Natural killer cell (primary cell): Measurements from ENCODE around the gene RAPGEF5. TPM values are rescaled to one million over a fixed set of nuclear protein-coding genes. Genes with fewer than 3 reads are reported as not detected.
A peak's percentile ranks its signal among the peaks of the same experiment; 100 is the strongest.

Source experiments
- ATAC-seq, 3 donors: fragments of 150-1000 bp in 2 of 3; fragments of 200-7000 bp in 1 of 3; cut with Tn5 transposase; 1 replicate in 1 of 3; 2 replicates in 2 of 3; pipeline ENCODE4 v1.10.0; 2021; ENCODE audit warnings: mild to moderate bottlenecking in 2 of 3, moderate library complexity in 2 of 3
- DNase-seq, 2 donors: peaks; one replicate each; pipeline versions ENCODE4 v3.0.0 to v3.0.0-alpha.2; 2013 to 2021; ENCODE audit warnings: mixed read lengths in 1 of 2
- H3K27ac ChIP-seq: one replicate; pipeline ENCODE4 v1.5.1; 2013; ENCODE audit warnings: mild to moderate bottlenecking, low read length
- H3K27me3 ChIP-seq: one replicate; pipeline ENCODE4 v1.6.1; 2013; ENCODE audit warnings: low read length; ENCODE audit not compliant: control insufficient read depth, insufficient read depth
- H3K36me3 ChIP-seq: one replicate; pipeline ENCODE4 v1.6.1; 2013; ENCODE audit warnings: low read length; ENCODE audit not compliant: control insufficient read depth, insufficient read depth
- H3K4me1 ChIP-seq: one replicate; pipeline ENCODE4 v1.6.1; 2013; ENCODE audit warnings: low read length; ENCODE audit not compliant: control insufficient read depth, insufficient read depth
- H3K4me3 ChIP-seq: one replicate; pipeline ENCODE4 v1.5.1; 2013; ENCODE audit warnings: low read length
- H3K9me3 ChIP-seq: one replicate; pipeline ENCODE4 v1.6.1; 2013; ENCODE audit warnings: low read length; ENCODE audit not compliant: control insufficient read depth, insufficient read depth
- H3K27ac Mint-ChIP-seq, 2 donors: one replicate each; pipeline ENCODE4 v1.8.0; 2022; ENCODE audit warnings: mild to moderate bottlenecking in 2 of 2, mixed read lengths in 2 of 2, moderate library complexity in 1 of 2
- H3K27me3 Mint-ChIP-seq, 2 donors: one replicate each; pipeline ENCODE4 v1.8.0; 2022; ENCODE audit warnings: low read depth in 2 of 2, mixed read lengths in 2 of 2
- H3K36me3 Mint-ChIP-seq: one replicate; pipeline ENCODE4 v1.8.0; 2022; ENCODE audit warnings: mixed read lengths
- H3K4me1 Mint-ChIP-seq, 2 donors: one replicate each; pipeline ENCODE4 v1.8.0; 2022; ENCODE audit warnings: mixed read lengths in 2 of 2
- H3K4me3 Mint-ChIP-seq: one replicate; pipeline ENCODE4 v1.8.0; 2022; ENCODE audit warnings: mild to moderate bottlenecking, moderate library complexity, mixed read lengths
- H3K9me3 Mint-ChIP-seq, 2 donors: one replicate each; pipeline ENCODE4 v1.8.0; 2022; ENCODE audit warnings: mixed read lengths in 2 of 2
- CTCF ChIP-seq: fragments of 200-600 bp; IDR thresholded peaks from one replicate; pipeline ENCODE4 v1.8.0; 2022; ENCODE audit warnings: antibody characterized with exemption
- WGBS: methylation state at CpG from one replicate; pipeline ENCODE4 v1.1.7; 2013; ENCODE audit warnings: missing lambda C conversion rate; ENCODE audit not compliant: insufficient coverage; 5-methylcytosine and 5-hydroxymethylcytosine counted together
- intact Hi-C: fragments of 100-400 bp; cut with micrococcal nuclease; formaldehyde crosslinking; loops from one replicate; pipeline ENCODE4 v1.14.2; 2022
- total RNA-seq, 4 donors: library from RNA; stranded (reverse); fragments of 120-200 nt in 1 of 4; gene quantifications; one replicate each; pipeline versions ENCODE4 v1.2.3 to v1.2.4, GENCODE V29; 2013 to 2022

Gene RAPGEF5
- total RNA-seq, 3 donors from 2014 or later (not counting 1 experiment from before 2014, with no cell fraction given) = 0.26 to 0.33 TPM; not detected in 1

- intact Hi-C loops = no loop called here
- Histone ChIP-seq H3K4me3 (no peak overlapping the region), H3K9me3 (no peaks in the 10 kb centered on the region), H3K27me3 (no peaks in the 10 kb centered on the region), H3K4me1 (no peaks in the 10 kb centered on the region), H3K27ac (no peak overlapping the region), H3K36me3 (no peaks in the 10 kb centered on the region)
- Mint-ChIP-seq H3K9me3 (no peaks in the 10 kb centered on the region), H3K4me3 (no peak overlapping the region), H3K4me1 (no peaks in the 10 kb centered on the region), H3K36me3 (no peaks in the 10 kb centered on the region), H3K27ac (no peak overlapping the region), H3K27me3 (peaks cover 9 to 21% of the 10 kb centered on the region in 2 donors)
- 96% methylated on average over 3 of the region's 3 CpGs for WGBS
- DNase-seq = no peak
- ATAC-seq = no peak
- TF ChIP-seq CTCF = no peak
These were observed 87.0 kb downstream of the RAPGEF5 start for GRCh38 chr7:22269963-22270362.

- no peaks in the 10 kb centered on the region for H3K27me3 ChIP-seq
- 86% methylated on average over 5 of the region's 6 CpGs for WGBS
- no peak for ATAC-seq
- H3K4me3 ChIP-seq = no peak overlapping the region
- Mint-ChIP-seq H3K27ac (no peak overlapping the region), H3K36me3 (no peaks in the 10 kb centered on the region), H3K4me3 (no peak overlapping the region), H3K27me3 (peaks cover 4 to 19% of the 10 kb centered on the region in 2 donors), H3K9me3 (no peaks in the 10 kb centered on the region), H3K4me1 (no peaks in the 10 kb centered on the region)
- intact Hi-C loops = no loop called here
- H3K27ac ChIP-seq = no peak overlapping the region
- no peaks in the 10 kb centered on the region for H3K9me3 ChIP-seq
- TF ChIP-seq CTCF = no peak
- no peaks in the 10 kb centered on the region for H3K36me3 ChIP-seq
- no peaks in the 10 kb centered on the region for H3K4me1 ChIP-seq
- DNase-seq = peak in 1 of 2 donors; percentile 3
These were observed 88.0 kb downstream of the RAPGEF5 start for GRCh38 chr7:22268884-22269421.

- no peak overlapping the region for H3K4me3 Mint-ChIP-seq
- Histone ChIP-seq H3K36me3 (no peaks in the 10 kb centered on the region), H3K27ac (no peak overlapping the region), H3K4me3 (no peak overlapping the region), H3K4me1 (no peaks in the 10 kb centered on the region), H3K27me3 (no peaks in the 10 kb centered on the region), H3K9me3 (no peaks in the 10 kb centered on the region)
- intact Hi-C loops = no loop called here
- 97% methylated on average over 3 of the region's 4 CpGs for WGBS
- H3K27ac Mint-ChIP-seq = no peak overlapping the region
- no peak for TF ChIP-seq CTCF
- ATAC-seq (no peak), DNase-seq (no peak)
- no peaks in the 10 kb centered on the region for H3K4me1 Mint-ChIP-seq
- no peaks in the 10 kb centered on the region for H3K36me3 Mint-ChIP-seq
- H3K9me3 Mint-ChIP-seq = no peaks in the 10 kb centered on the region
- H3K27me3 Mint-ChIP-seq = peaks cover 4 to 19% of the 10 kb centered on the region in 2 donors
These were observed 88.9 kb downstream of the RAPGEF5 start for GRCh38 chr7:22267930-22268615.
